WI38 (cell line): ENCODE results near the gene DPYD.

Experiments
- H3K4me3 ChIP-seq: 2 replicates; pipeline ENCODE4 v1.5.1; 2011; ENCODE audit warnings: low read depth, mild to moderate bottlenecking, control low read depth, low read length
- TF ChIP-seq, protein P1 (sequence below): IDR thresholded peaks from 2 replicates; pipeline ENCODE4 v1.5.1; 2012; ENCODE audit warnings: low read depth, mild to moderate bottlenecking, control low read depth, low read length

Gene DPYD

DNA sequence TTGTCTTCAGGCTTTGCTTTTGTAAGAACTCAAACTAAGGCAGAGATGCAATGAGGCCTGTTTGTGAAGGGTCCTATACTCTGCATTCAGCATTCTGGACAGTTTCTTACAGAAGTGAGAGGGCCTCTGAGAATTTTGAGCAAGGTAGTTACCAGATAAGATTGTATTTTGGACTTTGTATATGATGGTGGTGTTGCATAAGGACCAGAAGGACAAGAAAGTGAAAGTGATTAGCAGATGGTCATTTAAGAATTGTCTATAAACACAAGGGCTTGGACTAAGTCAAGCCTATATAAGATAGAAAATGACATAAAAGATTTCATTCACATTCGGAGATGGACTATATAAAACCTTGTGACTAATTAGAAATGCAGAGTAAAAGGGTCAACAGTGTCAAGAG lies 662.2 kb downstream of the DPYD start:
- TF ChIP-seq, protein P1, sequence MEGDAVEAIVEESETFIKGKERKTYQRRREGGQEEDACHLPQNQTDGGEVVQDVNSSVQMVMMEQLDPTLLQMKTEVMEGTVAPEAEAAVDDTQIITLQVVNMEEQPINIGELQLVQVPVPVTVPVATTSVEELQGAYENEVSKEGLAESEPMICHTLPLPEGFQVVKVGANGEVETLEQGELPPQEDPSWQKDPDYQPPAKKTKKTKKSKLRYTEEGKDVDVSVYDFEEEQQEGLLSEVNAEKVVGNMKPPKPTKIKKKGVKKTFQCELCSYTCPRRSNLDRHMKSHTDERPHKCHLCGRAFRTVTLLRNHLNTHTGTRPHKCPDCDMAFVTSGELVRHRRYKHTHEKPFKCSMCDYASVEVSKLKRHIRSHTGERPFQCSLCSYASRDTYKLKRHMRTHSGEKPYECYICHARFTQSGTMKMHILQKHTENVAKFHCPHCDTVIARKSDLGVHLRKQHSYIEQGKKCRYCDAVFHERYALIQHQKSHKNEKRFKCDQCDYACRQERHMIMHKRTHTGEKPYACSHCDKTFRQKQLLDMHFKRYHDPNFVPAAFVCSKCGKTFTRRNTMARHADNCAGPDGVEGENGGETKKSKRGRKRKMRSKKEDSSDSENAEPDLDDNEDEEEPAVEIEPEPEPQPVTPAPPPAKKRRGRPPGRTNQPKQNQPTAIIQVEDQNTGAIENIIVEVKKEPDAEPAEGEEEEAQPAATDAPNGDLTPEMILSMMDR, result no peak
- H3K4me3 ChIP-seq, result no peak overlapping the region

DNA sequence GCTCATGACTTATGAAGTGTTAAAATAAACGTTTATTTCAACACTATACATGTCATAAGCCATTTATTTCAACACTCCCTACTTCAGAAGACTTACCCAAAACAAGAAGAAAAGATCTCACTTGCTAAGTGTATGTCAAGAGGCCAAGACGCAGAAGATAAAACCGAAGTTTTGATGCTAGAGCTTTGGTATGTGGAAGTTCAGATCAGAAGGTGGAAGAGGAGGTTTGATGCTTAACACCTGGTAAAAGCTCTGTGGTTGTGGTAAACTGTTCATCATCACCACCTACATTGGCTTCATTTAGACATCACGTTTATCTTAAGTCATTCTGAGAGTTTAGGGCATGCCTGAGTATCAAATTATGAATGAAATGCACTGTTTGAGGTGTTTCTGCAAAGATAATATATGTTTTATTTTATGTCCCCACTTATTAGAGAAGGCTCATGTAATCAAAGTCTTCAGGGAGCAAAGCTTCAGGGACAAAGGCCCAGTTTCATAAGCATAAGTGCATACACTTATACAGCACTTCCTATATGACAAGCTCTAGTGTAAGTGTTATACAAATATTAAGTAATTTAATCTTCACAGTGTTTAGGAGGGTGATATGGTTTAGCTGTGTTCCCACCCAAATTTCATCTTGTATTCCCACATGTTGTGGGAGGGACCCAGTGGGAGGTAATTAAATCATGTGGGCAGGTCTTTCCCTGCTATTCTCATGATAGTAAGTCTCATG lies 665.9 kb downstream of the DPYD start:
- no peak overlapping the region for H3K4me3 ChIP-seq
- TF ChIP-seq, protein P1, result no peak

DNA sequence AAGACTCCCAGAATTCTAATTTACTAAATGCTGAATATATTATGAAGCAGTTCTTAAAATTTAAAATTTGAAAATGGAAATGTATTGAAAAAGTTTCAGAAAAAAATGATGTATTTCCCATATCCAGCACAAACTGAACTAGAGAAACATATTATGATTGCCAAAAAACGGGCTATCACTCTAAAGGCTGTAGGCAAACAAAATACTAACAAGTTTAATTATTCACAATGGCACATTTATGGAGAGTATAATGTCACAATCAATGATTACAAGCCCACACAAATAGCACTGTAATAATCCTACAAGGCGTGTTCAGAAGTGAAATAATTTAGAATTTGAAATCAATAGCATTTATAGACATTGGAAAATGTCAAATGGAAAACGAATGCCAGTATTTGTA lies 667.9 kb downstream of the DPYD start:
- H3K4me3 ChIP-seq, result no peak overlapping the region
- TF ChIP-seq, protein P1, result no peak

DNA sequence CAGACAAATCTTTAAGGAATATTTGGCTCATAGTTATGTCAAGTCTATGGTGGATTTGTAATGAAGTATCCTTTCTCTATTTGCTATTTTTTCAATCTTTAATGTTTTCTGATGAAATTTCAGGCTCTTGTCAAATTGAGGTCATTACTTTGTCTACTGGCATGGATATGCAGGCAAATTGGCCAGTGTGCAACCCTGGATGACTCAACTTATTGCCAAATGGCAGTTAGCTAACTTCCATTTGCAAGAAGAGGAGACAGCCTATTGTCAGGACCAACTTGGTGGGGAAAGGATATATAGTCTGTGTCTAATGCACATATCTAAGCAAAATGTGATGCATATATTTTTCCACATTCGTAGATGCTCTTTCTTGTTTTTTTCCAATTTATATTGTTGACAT lies 668.8 kb downstream of the DPYD start:
- no peak overlapping the region for H3K4me3 ChIP-seq
- TF ChIP-seq, protein P1, result no peak

DNA sequence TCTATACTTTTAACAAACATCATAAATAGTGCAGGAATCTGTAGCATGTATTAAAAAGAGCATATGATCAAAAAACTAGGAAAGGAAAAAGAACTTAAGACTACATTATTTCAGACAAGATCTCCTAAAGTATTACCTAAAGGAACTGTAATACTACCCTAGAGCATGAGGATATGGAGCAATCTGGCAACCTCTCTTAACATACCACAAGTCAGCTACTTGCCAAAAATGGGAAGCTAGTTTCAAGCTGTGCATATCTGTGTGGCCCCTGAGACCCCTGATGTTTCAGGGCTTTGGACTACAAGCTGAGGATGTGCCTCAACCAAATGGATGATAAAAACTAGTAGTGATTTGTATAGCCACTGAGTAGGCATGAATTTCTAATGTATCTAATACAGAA lies 673.6 kb downstream of the DPYD start:
- no peak overlapping the region for H3K4me3 ChIP-seq
- TF ChIP-seq, protein P1, result no peak

DNA sequence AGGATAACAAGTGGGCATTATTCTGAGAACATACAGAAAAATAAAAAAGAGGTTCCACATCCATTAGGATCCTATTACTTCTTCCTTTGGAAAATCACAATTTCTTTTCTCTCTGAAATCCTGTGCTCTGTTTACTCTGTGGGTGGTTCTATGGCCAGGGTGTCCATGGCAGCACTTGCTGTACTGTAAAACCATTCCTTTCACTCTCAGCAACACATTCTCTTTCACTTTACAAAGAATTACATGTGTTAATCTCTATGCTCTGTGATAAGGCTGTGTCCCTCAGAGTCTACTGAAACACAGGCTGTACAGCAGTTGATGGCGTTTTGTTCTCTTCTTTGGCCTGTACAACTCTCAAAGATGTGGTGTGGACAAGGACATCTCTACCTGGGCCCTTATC lies 675.2 kb downstream of the DPYD start:
- H3K4me3 ChIP-seq, result no peak overlapping the region
- TF ChIP-seq, protein P1, result no peak

DNA sequence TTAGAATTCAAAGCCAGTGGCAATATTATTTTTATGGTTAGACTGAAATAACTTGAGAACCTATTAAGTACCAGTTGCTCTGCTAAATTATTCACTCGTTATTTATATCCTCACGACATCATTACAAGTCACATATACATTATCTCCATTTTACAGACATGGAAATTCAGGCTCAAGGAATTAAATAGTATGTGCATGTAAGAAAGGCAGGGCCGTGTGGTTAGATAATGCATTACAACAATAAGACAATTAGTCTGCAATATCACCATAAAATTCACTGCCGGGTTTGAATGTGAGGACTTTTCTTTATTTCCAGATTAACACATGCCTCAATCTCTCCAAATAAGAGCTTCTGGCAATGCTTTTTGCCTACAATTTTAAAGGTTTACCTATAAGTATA lies 675.8 kb downstream of the DPYD start:
- H3K4me3 ChIP-seq, result no peak overlapping the region
- TF ChIP-seq, protein P1, result no peak
